ENCODE data around the gene MTUS2.

Gene MTUS2

GRCh38 chr13:29073755-29074154 is 253.6 kb downstream of the MTUS2 start:
- Histone ChIP-seq H2AFZ (ENCODE audit: low read length) (no peak overlapping the region), H3K9ac (ENCODE audit: low read depth, low read length, poor library complexity, severe bottlenecking) (no peak overlapping the region), H3K9me3 (ENCODE audit: insufficient read depth, low read depth, low read length) (no peaks in the 10 kb centered on the region), H3K4me1 (ENCODE audit: insufficient read depth, low read length, poor library complexity, severe bottlenecking) (no peaks in the 10 kb centered on the region), H3K4me3 (ENCODE audit: low read length, poor library complexity, severe bottlenecking) (no peak overlapping the region), H3K27me3 (ENCODE audit: insufficient read depth, low read length, poor library complexity, severe bottlenecking) (no peaks in the 10 kb centered on the region), H3F3A (ENCODE audit: low read depth) (no peaks in the 10 kb centered on the region), H4K20me1 (ENCODE audit: insufficient read depth, low read length, poor library complexity, severe bottlenecking) (no peaks in the 10 kb centered on the region), H3K9me2 (replicated peaks; ENCODE audit: low read depth, low read length) (no peaks in the 10 kb centered on the region), H3K4me2 (ENCODE audit: low read depth, low read length, poor library complexity, severe bottlenecking) (no peak overlapping the region), H3K79me2 (ENCODE audit: insufficient read depth, low read length) (no peaks in the 10 kb centered on the region), H3K36me3 (ENCODE audit: insufficient read depth, low read length) (no peaks in the 10 kb centered on the region)
- TF ChIP-seq CTCF (conservative IDR thresholded peaks at IDR 0.05; ENCODE audit: low read length) (no peak), EZH2phosphoT487 (IDR thresholded peaks at IDR 0.05; ENCODE audit: borderline replicate concordance) (no peak)

GRCh38 chr13:29077051-29077813 is 257.1 kb downstream of the MTUS2 start:
- H3K4me1 ChIP-seq (ENCODE audit: insufficient read depth, low read length, poor library complexity, severe bottlenecking): no peaks in the 10 kb centered on the region
- H3K9ac ChIP-seq (ENCODE audit: low read depth, low read length, poor library complexity, severe bottlenecking): no peak overlapping the region
- H3K4me3 ChIP-seq (ENCODE audit: low read length, poor library complexity, severe bottlenecking): no peak overlapping the region
- no peaks in the 10 kb centered on the region for H3K36me3 ChIP-seq (ENCODE audit: insufficient read depth, low read length)
- no peak for TF ChIP-seq EZH2phosphoT487 (IDR thresholded peaks at IDR 0.05; ENCODE audit: borderline replicate concordance)
- no peak for TF ChIP-seq CTCF (conservative IDR thresholded peaks at IDR 0.05; ENCODE audit: low read length)
- no peaks in the 10 kb centered on the region for H4K20me1 ChIP-seq (ENCODE audit: insufficient read depth, low read length, poor library complexity, severe bottlenecking)
- no peak overlapping the region for H3K4me2 ChIP-seq (ENCODE audit: low read depth, low read length, poor library complexity, severe bottlenecking)
- H3K9me3 ChIP-seq (ENCODE audit: insufficient read depth, low read depth, low read length): no peaks in the 10 kb centered on the region
- no peaks in the 10 kb centered on the region for H3K9me2 ChIP-seq (replicated peaks; ENCODE audit: low read depth, low read length)
- no peaks in the 10 kb centered on the region for H3F3A ChIP-seq (ENCODE audit: low read depth)
- H3K27me3 ChIP-seq (ENCODE audit: insufficient read depth, low read length, poor library complexity, severe bottlenecking): no peaks in the 10 kb centered on the region
- H3K79me2 ChIP-seq (ENCODE audit: insufficient read depth, low read length): no peaks in the 10 kb centered on the region
- H2AFZ ChIP-seq (ENCODE audit: low read length): no peak overlapping the region

- H3F3A ChIP-seq (ENCODE audit: low read depth): no peaks in the 10 kb centered on the region
Measured at GRCh38 chr13:29081036-29081435, 260.9 kb downstream of the MTUS2 start.

More at GRCh38 chr13:29081036-29081435, 260.9 kb downstream of the MTUS2 start:
- Histone ChIP-seq H3K36me3 (ENCODE audit: insufficient read depth, low read length) (no peaks in the 10 kb centered on the region), H4K20me1 (ENCODE audit: insufficient read depth, low read length, poor library complexity, severe bottlenecking) (no peaks in the 10 kb centered on the region), H3K27me3 (ENCODE audit: insufficient read depth, low read length, poor library complexity, severe bottlenecking) (no peaks in the 10 kb centered on the region), H3K4me3 (ENCODE audit: low read length, poor library complexity, severe bottlenecking) (no peak overlapping the region), H3K9ac (ENCODE audit: low read depth, low read length, poor library complexity, severe bottlenecking) (no peak overlapping the region), H3K4me2 (ENCODE audit: low read depth, low read length, poor library complexity, severe bottlenecking) (no peak overlapping the region), H3K79me2 (ENCODE audit: insufficient read depth, low read length) (no peaks in the 10 kb centered on the region), H3K9me2 (replicated peaks; ENCODE audit: low read depth, low read length) (no peaks in the 10 kb centered on the region), H2AFZ (ENCODE audit: low read length) (no peak overlapping the region), H3K4me1 (ENCODE audit: insufficient read depth, low read length, poor library complexity, severe bottlenecking) (no peaks in the 10 kb centered on the region), H3K9me3 (ENCODE audit: insufficient read depth, low read depth, low read length) (no peaks in the 10 kb centered on the region)
- TF ChIP-seq CTCF (conservative IDR thresholded peaks at IDR 0.05; ENCODE audit: low read length) (peak; percentile 51), EZH2phosphoT487 (IDR thresholded peaks at IDR 0.05; ENCODE audit: borderline replicate concordance) (no peak)
